IMR-90 (cell line): ENCODE measurements around the gene S100A6. TPM values are rescaled to one million over a fixed set of nuclear protein-coding genes. Genes with fewer than 3 reads are reported as not detected.
A peak's percentile ranks its signal among the peaks of the same experiment; 100 is the strongest.

Experiments used
- ATAC-seq: fragments of 200-7000 bp; cut with Tn5 transposase; 2 replicates; pipeline ENCODE4 v1.9.1; 2020; ENCODE audit warnings: low read depth, mild to moderate bottlenecking, moderate library complexity
- BruUV-seq: library from RNA; stranded (reverse); fragments of 400-500 nt; replicated peaks from 2 replicates; lab custom pipeline; 2021; lab: Mats Ljungman, UMichigan
- CTCF ChIA-PET: fragments of 300-600 bp; formaldehyde crosslinking; extraction: SDS; loops from one replicate; lab custom pipeline; 2021; ENCODE audit warnings: antibody characterized with exemption; lab: Yijun Ruan, JAX
- POLR2A ChIA-PET: fragments of 300-600 bp; sonication (Branson Sonifier 250); formaldehyde crosslinking; loops from one replicate; lab custom pipeline; 2022; ENCODE audit warnings: antibody characterized with exemption; ENCODE audit not compliant: unreplicated experiment; lab: Charles Lee
- DNase-seq: peaks from one replicate; pipeline ENCODE4 v3.0.0; 2013
- H2AFZ ChIP-seq: replicated peaks from 2 replicates; pipeline ENCODE3; 2013; ENCODE audit warnings: low read length, mild to moderate bottlenecking; ENCODE audit not compliant: poor library complexity
- H2AK5ac ChIP-seq: 2 replicates; pipeline ENCODE4 v1.6.1; 2013; ENCODE audit warnings: low read depth, low read length, inconsistent platforms
- H2AK9ac ChIP-seq: replicated peaks from 2 replicates; pipeline ENCODE3; 2013; ENCODE audit warnings: mild to moderate bottlenecking, low read depth, low read length, moderate library complexity; ENCODE audit not compliant: poor library complexity
- H2BK120ac ChIP-seq: 2 replicates; pipeline ENCODE4 v1.6.1; 2013; ENCODE audit warnings: low read depth, low read length, inconsistent platforms
- H2BK15ac ChIP-seq: 3 replicates; pipeline ENCODE4 v1.6.1; 2013; ENCODE audit warnings: low read depth, low read length, inconsistent platforms
- H2BK20ac ChIP-seq: 2 replicates; pipeline ENCODE4 v1.6.1; 2013; ENCODE audit warnings: low read depth, mild to moderate bottlenecking, inconsistent platforms, low read length, moderate library complexity
- H2BK5ac ChIP-seq: 2 replicates; pipeline ENCODE4 v1.6.1; 2013; ENCODE audit warnings: mild to moderate bottlenecking, low read depth, low read length, inconsistent platforms; ENCODE audit not compliant: poor library complexity, severe bottlenecking
- H3K14ac ChIP-seq: replicated peaks from 2 replicates; pipeline ENCODE4 v1.6.1; 2013; ENCODE audit warnings: low read depth, low read length, inconsistent platforms
- H3K18ac ChIP-seq: 2 replicates; pipeline ENCODE4 v1.6.1; 2013; ENCODE audit warnings: low read depth, low read length, control low read depth
- H3K23ac ChIP-seq: 2 replicates; pipeline ENCODE4 v1.6.1; 2013; ENCODE audit warnings: low read depth, low read length, inconsistent platforms
- H3K27ac ChIP-seq: 2 replicates; pipeline ENCODE4 v1.5.1; 2013; ENCODE audit warnings: mild to moderate bottlenecking, control low read depth, low read length; ENCODE audit not compliant: insufficient read depth
- H3K27me3 ChIP-seq: 2 replicates; pipeline ENCODE4 v1.6.1; 2013; ENCODE audit warnings: low read length; ENCODE audit not compliant: control insufficient read depth, insufficient read depth
- H3K36me3 ChIP-seq: 2 replicates; pipeline ENCODE4 v1.6.1; 2013; ENCODE audit warnings: low read length, mixed read lengths; ENCODE audit not compliant: control insufficient read depth, insufficient read depth
- H3K4ac ChIP-seq: 2 replicates; pipeline ENCODE4 v1.6.1; 2013; ENCODE audit warnings: low read depth, low read length, inconsistent platforms
- H3K4me1 ChIP-seq: 2 replicates; pipeline ENCODE4 v1.6.1; 2013; ENCODE audit warnings: low read length, mixed read lengths; ENCODE audit not compliant: control insufficient read depth, insufficient read depth
- H3K4me2 ChIP-seq: 2 replicates; pipeline ENCODE4 v1.6.1; 2013; ENCODE audit warnings: low read depth, mild to moderate bottlenecking, control low read depth, low read length, moderate library complexity
- H3K4me3 ChIP-seq: 2 replicates; pipeline ENCODE4 v1.5.1; 2013; ENCODE audit warnings: low read depth, mild to moderate bottlenecking, control low read depth, low read length, moderate library complexity; ENCODE audit not compliant: insufficient read depth
- H3K56ac ChIP-seq: 2 replicates; pipeline ENCODE4 v1.6.1; 2013; ENCODE audit warnings: low read length, inconsistent platforms; ENCODE audit not compliant: insufficient read depth; ENCODE audit errors: extremely low read depth
- H3K79me1 ChIP-seq, 2 experiments: 2 replicates each; pipeline ENCODE4 v1.6.1; 2013; ENCODE audit warnings: low read length in 2 of 2, inconsistent platforms in 1 of 2, low read depth in 1 of 2
- H3K9ac ChIP-seq: 2 replicates; pipeline ENCODE4 v1.6.1; 2013; ENCODE audit warnings: low read depth, low read length, control low read depth
- H3K9me1 ChIP-seq: 2 replicates; pipeline ENCODE4 v1.6.1; 2013; ENCODE audit warnings: low read length, inconsistent platforms; ENCODE audit not compliant: insufficient read depth
- H3K9me3 ChIP-seq: 2 replicates; pipeline ENCODE4 v1.6.1; 2013; ENCODE audit warnings: low read length; ENCODE audit not compliant: control insufficient read depth, insufficient read depth
- H4K20me1 ChIP-seq: 2 replicates; pipeline ENCODE4 v1.6.1; 2013; ENCODE audit warnings: low read length, inconsistent platforms; ENCODE audit not compliant: insufficient read depth
- H4K5ac ChIP-seq: 2 replicates; pipeline ENCODE4 v1.6.1; 2013; ENCODE audit warnings: mild to moderate bottlenecking, low read depth, low read length, control low read depth
- H4K8ac ChIP-seq, 2 experiments: 2 replicates each; pipeline ENCODE4 v1.6.1; 2013; ENCODE audit warnings: low read depth in 2 of 2, low read length in 2 of 2, control low read depth in 1 of 2, inconsistent platforms in 1 of 2
- H4K91ac ChIP-seq: 2 replicates; pipeline ENCODE4 v1.6.1; 2013; ENCODE audit warnings: low read depth, low read length, inconsistent platforms; ENCODE audit not compliant: insufficient read depth
- CTCF ChIP-seq: conservative IDR thresholded peaks from 2 replicates; pipeline ENCODE4 v1.5.1; 2012; ENCODE audit warnings: mild to moderate bottlenecking, low read depth, low read length, improper control_type of control experiment
- RFX5 ChIP-seq: IDR thresholded peaks from 2 replicates; pipeline ENCODE4 v1.8.0; 2012; ENCODE audit warnings: low read depth, mild to moderate bottlenecking, low read length, moderate library complexity
- SMC3 ChIP-seq: fragments of 150-350 bp; IDR thresholded peaks from 2 replicates; pipeline ENCODE4 v1.6.1; 2016; ENCODE audit warnings: low read depth, mild to moderate bottlenecking, antibody characterized with exemption, low read length, moderate library complexity
- WGBS, 2 experiments: methylation state at CpG; one replicate each; pipeline versions ENCODE4 v1.1.5 to v1.1.7; 2013; ENCODE audit warnings: missing lambda C conversion rate in 2 of 2; ENCODE audit not compliant: insufficient read length in 1 of 2; ENCODE audit errors: extremely low coverage in 2 of 2; 5-methylcytosine and 5-hydroxymethylcytosine counted together
- dilution Hi-C: fragments of 300-500 bp; cut with HindIII; formaldehyde crosslinking; loops from one replicate; pipeline ENCODE4 v1.14.3; 2018; ENCODE audit warnings: low sequenced_read_pairs; ENCODE audit not compliant: unreplicated experiment
- in situ Hi-C: fragments of 300-500 bp; cut with MboI; formaldehyde crosslinking; loops from 3 replicates; pipeline ENCODE4 v1.14.3; 2019; ENCODE audit warnings: low sequenced_read_pairs, inconsistent platforms, mixed read lengths
- intact Hi-C: fragments of 100-400 bp; cut with micrococcal nuclease; formaldehyde crosslinking; loops from 2 replicates; pipeline ENCODE4 v1.10.0; 2022
- polyA plus RNA-seq, 3 experiments: library from polyadenylated mRNA; depleted of rRNA; stranded (reverse); fragments of >200 nt; gene quantifications; 2 replicates each; pipeline ENCODE4 v1.2.3, GENCODE V29; 2012; ENCODE audit warnings: low replicate concordance in 1 of 3
- total RNA-seq: library from RNA; depleted of rRNA; stranded (reverse); fragments of >200 nt; gene quantifications from 2 replicates; pipeline ENCODE4 v1.2.3, GENCODE V29; 2012

Gene S100A6
- total and polyA plus RNA-seq, 2 of the 4 experiments (the other 2 are of a cell fraction), result 373 to 1,755 TPM

DNA sequence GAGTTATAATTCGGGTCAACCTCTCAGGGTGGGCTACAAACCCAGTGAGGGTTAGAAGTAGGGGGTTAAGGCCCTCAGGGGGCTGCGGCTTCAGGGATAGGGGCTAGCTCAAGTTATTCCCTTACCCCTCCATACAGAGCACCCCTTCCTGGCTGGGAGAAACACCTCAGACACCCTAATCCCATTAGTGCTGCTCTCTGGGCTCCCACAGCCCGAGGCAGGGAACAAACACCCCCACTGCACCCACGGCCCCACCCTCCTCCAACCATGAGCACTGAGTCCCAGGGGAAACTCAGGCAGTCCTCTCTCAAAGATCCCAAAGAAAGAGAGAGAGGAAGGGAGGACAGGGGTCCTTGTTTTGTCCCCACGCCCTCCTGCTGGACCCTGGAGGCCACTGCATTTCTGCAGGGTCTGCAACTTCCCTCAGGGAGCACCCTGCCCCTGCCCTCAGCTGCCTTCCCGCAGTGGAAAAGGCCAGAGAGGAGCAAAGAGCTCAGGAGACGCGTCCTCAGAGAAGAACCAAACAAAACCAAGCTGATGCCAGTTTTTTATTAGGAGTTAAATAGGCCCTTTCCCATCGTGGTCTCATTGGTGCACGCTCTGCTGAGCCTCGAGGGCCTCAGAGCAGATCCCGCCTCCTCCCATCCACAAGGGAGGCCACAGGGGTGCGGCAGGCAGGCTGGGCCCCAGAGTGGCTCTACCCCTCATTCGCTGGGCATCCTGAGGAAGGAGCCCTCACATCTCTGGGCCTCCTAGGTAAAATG lies 11.2 kb upstream of the S100A6 start:
- no peaks in the 10 kb centered on the region for H4K20me1 ChIP-seq
- H3K4me1 ChIP-seq, result peaks cover 37% of the 10 kb centered on the region
- H4K91ac ChIP-seq, result peak overlapping the region; percentile 70
- H3K9me3 ChIP-seq, result no peaks in the 10 kb centered on the region
- H3K79me1 ChIP-seq, result peaks cover 0 to 35% of the 10 kb centered on the region in 2 experiments; a peak in 3 of 4 replicates
- peak overlapping the region; percentile 96 for H3K4ac ChIP-seq
- dilution Hi-C loops, result no loop called here
- no peak overlapping the region; the same call in 1 of the 2 replicates for H3K18ac ChIP-seq
- peak overlapping the region; percentile 85 for H2AK5ac ChIP-seq
- no peak overlapping the region for H3K9ac ChIP-seq
- no peaks in the 10 kb centered on the region for H3K27me3 ChIP-seq
- H4K8ac ChIP-seq, result peak overlapping the region in 1 of 2 experiments; percentile 91; a peak in 1 of 4 replicates
- in situ Hi-C loops, result loop anchor here (25.0 kb wide), 1 partner anchor 415 kb away; the partner anchor contains the start of genes CREB3L4, CRTC2 and SLC39A1
- peaks cover 54% of the 10 kb centered on the region for H3K9me1 ChIP-seq
- H2BK15ac ChIP-seq, result peak overlapping the region; percentile 60; the same call in 1 of the 3 replicates
- TF ChIP-seq RFX5 (no peak), SMC3 (no peak), CTCF (no peak)
- H2BK120ac ChIP-seq, result peak overlapping the region; percentile 82
- no peak for ATAC-seq
- H4K5ac ChIP-seq, result peak overlapping the region; percentile 17; the same call in 1 of the 2 replicates
- H3K27ac ChIP-seq, result 0 out of 2 replicates have a peak overlapping the region, but pooled peaks have one; percentile 5
- no peak overlapping the region for H3K23ac ChIP-seq
- peak overlapping the region; percentile 20; the same call in 1 of the 2 replicates for H2BK20ac ChIP-seq
- BruUV-seq, result no TSS peak
- ChIA-PET POLR2A (interaction anchor here (1.0 kb wide), 1 partner anchor 11 kb away, joined by 3 read pairs; the partner anchor contains the start of gene S100A6), CTCF (no interaction called here)
- peak overlapping the region; percentile 77 for H2AFZ ChIP-seq
- intact Hi-C loops, result no loop called here
- H2BK5ac ChIP-seq, result no peak overlapping the region
- DNase-seq, result no peak
- no peak overlapping the region for H3K56ac ChIP-seq
- H2AK9ac ChIP-seq, result peak overlapping the region; percentile 96
- 87% methylated on average over 3 of the region's 14 CpGs; no CpG with 5 or more reads in 1 of the 2 experiments for WGBS, 2 experiments
- peak overlapping the region; percentile 65; the same call in 1 of the 2 replicates for H3K14ac ChIP-seq
- H3K4me3 ChIP-seq, result no peak overlapping the region
- H3K4me2 ChIP-seq, result no peak overlapping the region
- H3K36me3 ChIP-seq, result no peaks in the 10 kb centered on the region
